OCI-LY7 (cell line): ENCODE data around the gene TINAGL1. TPM values are rescaled to one million over a fixed set of nuclear protein-coding genes. Genes with fewer than 3 reads are reported as not detected.
A peak's percentile ranks its signal among the peaks of the same experiment; 100 is the strongest.

ENCODE experiments used
- BruUV-seq: library from RNA; stranded (reverse); fragments of 400-500 nt; replicated peaks from 2 replicates; lab custom pipeline; 2021; lab: Mats Ljungman, UMichigan
- CTCF ChIA-PET: fragments of 300-600 bp; sonication (Branson Sonifier 250); formaldehyde crosslinking; loops from one replicate; lab custom pipeline; 2022; ENCODE audit warnings: antibody characterized with exemption; ENCODE audit not compliant: unreplicated experiment; lab: Charles Lee
- POLR2A ChIA-PET: fragments of 300-600 bp; sonication (Branson Sonifier 250); formaldehyde crosslinking; loops from one replicate; lab custom pipeline; 2022; ENCODE audit warnings: antibody characterized with exemption; lab: Charles Lee
- DNase-seq: peaks from one replicate; pipeline ENCODE4 v3.0.0-alpha.2; 2015; ENCODE audit warnings: low spot score
- H2AFZ ChIP-seq: fragments of 200-600 bp; sonication (generic), shearing (Covaris generic); 2 replicates; pipeline ENCODE4 v1.6.1; 2014; ENCODE audit warnings: mild to moderate bottlenecking, antibody characterized with exemption, low read length, moderate library complexity
- H3K27ac ChIP-seq: fragments of 200-600 bp; sonication (generic); 2 replicates; pipeline ENCODE4 v1.5.1; 2014; ENCODE audit warnings: mixed run types, low read depth, mild to moderate bottlenecking, moderate library complexity, low read length, inconsistent platforms; ENCODE audit not compliant: poor library complexity, severe bottlenecking
- H3K36me3 ChIP-seq: fragments of 200-600 bp; sonication (generic); 2 replicates; pipeline ENCODE4 v1.6.1; 2014; ENCODE audit warnings: mild to moderate bottlenecking, antibody characterized with exemption, low read length, moderate library complexity, mixed read lengths; ENCODE audit not compliant: insufficient read depth
- H3K4me1 ChIP-seq: fragments of 200-600 bp; sonication (generic); 2 replicates; pipeline ENCODE4 v1.5.1; 2014; ENCODE audit warnings: mild to moderate bottlenecking, low read length; ENCODE audit not compliant: insufficient read depth, poor library complexity, severe bottlenecking
- H3K4me2 ChIP-seq: fragments of 200-600 bp; sonication (generic); 2 replicates; pipeline ENCODE4 v1.6.1; 2014; ENCODE audit warnings: mild to moderate bottlenecking, low read length
- H3K4me3 ChIP-seq: fragments of 200-600 bp; sonication (generic); 2 replicates; pipeline ENCODE4 v1.5.1; 2014; ENCODE audit warnings: mild to moderate bottlenecking, low read depth, low read length; ENCODE audit not compliant: poor library complexity, severe bottlenecking
- H3K79me2 ChIP-seq: fragments of 200-600 bp; sonication (generic); 2 replicates; pipeline ENCODE4 v1.6.1; 2016; ENCODE audit warnings: low read depth, mild to moderate bottlenecking, low read length, moderate library complexity, mixed read lengths; ENCODE audit not compliant: insufficient read depth
- H3K9me2 ChIP-seq: fragments of 200-600 bp; sonication (generic); 2 replicates; pipeline ENCODE4 v1.6.1; 2016; ENCODE audit warnings: mild to moderate bottlenecking, low read length, mixed read lengths; ENCODE audit not compliant: insufficient read depth
- H3K9me3 ChIP-seq: fragments of 200-600 bp; sonication (generic); 2 replicates; pipeline ENCODE4 v1.6.1; 2014; ENCODE audit warnings: mild to moderate bottlenecking, mixed run types, low read length, mixed read lengths
- H4K20me1 ChIP-seq: fragments of 200-600 bp; sonication (generic); 2 replicates; pipeline ENCODE4 v1.6.1; 2014; ENCODE audit warnings: mild to moderate bottlenecking, antibody characterized with exemption, low read length, moderate library complexity, mixed read lengths; ENCODE audit not compliant: insufficient read depth
- CTCF ChIP-seq: fragments of 200-600 bp; sonication (generic); conservative IDR thresholded peaks from 2 replicates; pipeline ENCODE4 v1.5.1; 2014; ENCODE audit warnings: mild to moderate bottlenecking, antibody characterized with exemption, low read length, moderate library complexity, mixed read lengths
- EZH2phosphoT487 ChIP-seq: fragments of 200-600 bp; sonication (generic); IDR thresholded peaks from 2 replicates; pipeline ENCODE4 v1.6.1; 2018; ENCODE audit warnings: low read depth, borderline replicate concordance, mild to moderate bottlenecking, mixed run types, antibody characterized with exemption, low read length, moderate library complexity, mixed read lengths
- intact Hi-C: fragments of 100-400 bp; cut with micrococcal nuclease; formaldehyde crosslinking; loops from one replicate; pipeline ENCODE4 v1.10.0; 2022; ENCODE audit not compliant: unreplicated experiment
- total RNA-seq, 2 experiments: library from RNA; depleted of rRNA in 1 of 2; stranded (reverse); fragments of >200 nt in 1 of 2; shearing (Covaris generic) in 1 of 2; gene quantifications; 2 replicates each; pipeline ENCODE4 v1.2.3, GENCODE V29; 2014 to 2022

The TINAGL1 gene
- total RNA-seq, 2 experiments from 2014 or later: 0.17 TPM; not detected in 1

- H3K9me3 ChIP-seq: no peaks in the 10 kb centered on the region
- peak overlapping the region; percentile 40 for H3K4me2 ChIP-seq
- peak; percentile 87 for DNase-seq
- no peaks in the 10 kb centered on the region for H3K9me2 ChIP-seq
- H3K4me3 ChIP-seq: peak overlapping the region; percentile 2
- no peaks in the 10 kb centered on the region for H4K20me1 ChIP-seq
- H3K27ac ChIP-seq: no peak overlapping the region
- H3K4me1 ChIP-seq: peaks cover 10% of the 10 kb centered on the region
- intact Hi-C loops: loop anchor here (1.0 kb wide), 4 partner anchors 127 to 365 kb away; no protein-coding TSS in a partner anchor
- no peaks in the 10 kb centered on the region for H3K79me2 ChIP-seq
- ChIA-PET CTCF (interaction anchor here (0.6 to 1.3 kb wide), 6 partner anchors 126 to 365 kb away, joined by 3 to 23 read pairs (median 4); no protein-coding TSS in a partner anchor), POLR2A (interaction anchor here (1.0 to 1.2 kb wide), 2 partner anchors 18 to 129 kb away, joined by 4 to 7 read pairs; no protein-coding TSS in a partner anchor)
- peak overlapping the region; percentile 80; the same call in 1 of the 2 replicates for H2AFZ ChIP-seq
- no TSS peak for BruUV-seq
- no peak for TF ChIP-seq EZH2phosphoT487
- TF ChIP-seq CTCF: peak; percentile 99
- no peaks in the 10 kb centered on the region for H3K36me3 ChIP-seq
These were observed 27.2 kb upstream of the TINAGL1 start for GRCh38 chr1:31548907-31549808.

- H3K79me2 ChIP-seq: no peaks in the 10 kb centered on the region
- H4K20me1 ChIP-seq: no peaks in the 10 kb centered on the region
- no peaks in the 10 kb centered on the region for H3K36me3 ChIP-seq
- H3K4me1 ChIP-seq: peaks cover 10% of the 10 kb centered on the region
- no peak for TF ChIP-seq EZH2phosphoT487
- no peak for TF ChIP-seq CTCF
- H3K4me2 ChIP-seq: no peak overlapping the region
- H3K9me2 ChIP-seq: no peaks in the 10 kb centered on the region
- no peak overlapping the region for H3K27ac ChIP-seq
- POLR2A ChIA-PET: interaction anchor here (1.2 kb wide), 1 partner anchor 130 kb away, joined by 7 read pairs; no protein-coding TSS in a partner anchor
- H2AFZ ChIP-seq: peak overlapping the region; percentile 80; the same call in 1 of the 2 replicates
- no peaks in the 10 kb centered on the region for H3K9me3 ChIP-seq
- intact Hi-C loops: loop anchor here (1.0 kb wide), 4 partner anchors 128 to 366 kb away; no protein-coding TSS in a partner anchor
- BruUV-seq: no TSS peak
- DNase-seq: no peak
- H3K4me3 ChIP-seq: no peak overlapping the region
- CTCF ChIA-PET: interaction anchor here (1.2 to 1.3 kb wide), 2 partner anchors 129 to 155 kb away, joined by 7 to 23 read pairs; no protein-coding TSS in a partner anchor
These were observed 26.3 kb upstream of the TINAGL1 start for GRCh38 chr1:31549809-31550620.
